Sigmoid colon (tissue), 7 donors: ENCODE data around the gene CC2D1A. TPM values are rescaled to one million over a fixed set of nuclear protein-coding genes. Genes with fewer than 3 reads are reported as not detected.

ENCODE experiments used
- DNase-seq: peaks from one replicate; pipeline ENCODE4 v3.0.0-alpha.2; 2019
- H3K27ac ChIP-seq, 4 donors: fragments of 200-600 bp; sonication (generic); one replicate each; pipeline ENCODE4 v1.5.1; 2016 to 2019; ENCODE audit warnings: mild to moderate bottlenecking in 1 of 4
- H3K27me3 ChIP-seq, 3 donors: fragments of 200-600 bp; sonication (generic); one replicate each; pipeline ENCODE4 v1.5.1; 2019; ENCODE audit warnings: mild to moderate bottlenecking in 1 of 3
- H3K36me3 ChIP-seq, 4 donors: fragments of 200-600 bp; sonication (generic); one replicate each; pipeline ENCODE4 v1.5.1; 2016 to 2019
- H3K4me1 ChIP-seq, 4 donors: fragments of 200-600 bp; sonication (generic); one replicate each; pipeline ENCODE4 v1.5.1; 2017 to 2019
- H3K4me3 ChIP-seq, 4 donors: fragments of 200-600 bp; sonication (generic); one replicate each; pipeline ENCODE4 v1.5.1; 2017 to 2019; ENCODE audit warnings: mild to moderate bottlenecking in 2 of 4, moderate library complexity in 1 of 4
- H3K9me3 ChIP-seq, 4 donors: fragments of 200-600 bp in 3 of 4; sonication (generic) in 3 of 4; one replicate each; pipeline versions ENCODE4 v1.5.1 to v1.6.1; 2013 to 2019
- CTCF ChIP-seq, 4 experiments: fragments of 450-650 bp in 3 of 4; fragments of 200-600 bp in 1 of 4; IDR thresholded peaks; one replicate each; pipeline ENCODE4 v1.5.1; 2016 to 2019; ENCODE audit warnings: antibody characterized with exemption in 4 of 4, mild to moderate bottlenecking in 3 of 4, moderate library complexity in 2 of 4
- EP300 ChIP-seq, 4 donors: sonication (generic); formaldehyde crosslinking; IDR thresholded peaks; one replicate each; pipeline ENCODE4 v1.6.1; 2017; ENCODE audit warnings: antibody characterized with exemption in 4 of 4
- POLR2A ChIP-seq, 2 donors: fragments of 450-650 bp; IDR thresholded peaks; one replicate each; pipeline ENCODE4 v1.6.1; 2016; ENCODE audit warnings: antibody characterized with exemption in 2 of 2, mild to moderate bottlenecking in 2 of 2, moderate library complexity in 2 of 2
- POLR2AphosphoS5 ChIP-seq, 4 donors: sonication (generic); formaldehyde crosslinking; IDR thresholded peaks; one replicate each; pipeline ENCODE4 v1.6.1; 2017; ENCODE audit warnings: antibody characterized with exemption in 4 of 4
- WGBS, 2 donors: extraction: QIAGEN DNeasy Blood & Tissue Kit; methylation state at CpG; one replicate each; pipeline ENCODE4 v1.1.7; 2013; 5-methylcytosine and 5-hydroxymethylcytosine counted together
- intact Hi-C: fragments of 100-400 bp; cut with DNase I; formaldehyde crosslinking; loops from one replicate; pipeline ENCODE4 v1.15.1; 2023
- polyA plus RNA-seq, 3 donors: library from polyadenylated mRNA; stranded (reverse); fragments of 200-250 nt; gene quantifications; one replicate each; pipeline ENCODE4 v1.2.3, GENCODE V29; 2013
- total RNA-seq, 4 donors: library from RNA; depleted of rRNA; stranded (reverse); fragments of >200 nt; gene quantifications; one replicate each; pipeline ENCODE4 v1.1.0, GENCODE V29; 2016
- donor health status: healthy with polysubstance abuse.
- donor health status: Bipolar disorder and iron deficiency.
- donor health status: healthy.

CC2D1A gene
- total and polyA plus RNA-seq, 7 donors, result 15.0 to 88.2 (median 33.5) TPM

GRCh38 chr19:13951043-13951442, 45.0 kb downstream of the CC2D1A start:
- intact Hi-C loops, result loop anchor here (5.0 kb wide), 2 partner anchors 154 to 169 kb away; partner anchors contain the start of gene ZSWIM4
- Histone ChIP-seq H3K36me3 (peaks cover 8 to 17% (median 14%) of the 10 kb centered on the region in 4 donors), H3K4me1 (peaks cover 0 to 21% (median 15%) of the 10 kb centered on the region in 4 donors), H3K4me3 (no peak overlapping the region), H3K27me3 (no peaks in the 10 kb centered on the region), H3K27ac (no peak overlapping the region), H3K9me3 (no peaks in the 10 kb centered on the region)
- 83 to 94% methylated on average over 2 of the region's 2 CpGs for WGBS, 2 donors
- no peak for DNase-seq
- TF ChIP-seq POLR2AphosphoS5 (IDR thresholded peaks at IDR 0.05) (no peak), EP300 (IDR thresholded peaks at IDR 0.05) (no peak), POLR2A (IDR thresholded peaks at IDR 0.05) (no peak), CTCF (IDR thresholded peaks at IDR 0.05) (no peak)

DNA sequence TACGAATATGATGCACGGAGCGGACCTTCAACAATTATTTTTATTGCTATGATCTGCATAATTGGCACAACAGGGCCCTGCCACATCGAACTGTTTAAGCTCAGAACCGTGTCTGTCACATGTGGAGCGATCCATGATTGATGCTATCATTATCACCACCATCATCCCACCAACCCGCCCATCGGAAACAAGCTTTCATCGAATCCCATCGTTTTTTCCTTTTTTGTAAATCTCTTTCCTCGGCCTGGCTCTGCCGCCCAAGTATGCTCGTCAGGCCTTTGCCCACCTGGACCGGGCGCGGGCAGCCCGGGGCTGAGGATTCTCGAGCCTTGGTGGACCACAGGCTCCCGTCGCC, 45.8 kb downstream of the CC2D1A start:
- WGBS, 2 donors, result 8 to 12% methylated on average over 20 of the region's 20 CpGs
- Histone ChIP-seq H3K4me3 (peak overlapping the region; percentile 25 to 96 (median 62)), H3K27me3 (no peaks in the 10 kb centered on the region), H3K36me3 (peaks cover 15 to 25% (median 21%) of the 10 kb centered on the region in 4 donors), H3K27ac (peak overlapping the region in 3 of 4 donors; percentile 18 to 38 (median 37)), H3K4me1 (peaks cover 0 to 21% (median 15%) of the 10 kb centered on the region in 4 donors), H3K9me3 (no peaks in the 10 kb centered on the region)
- intact Hi-C loops, result loop anchor here (1.0 to 5.0 kb wide), 4 partner anchors 55 to 169 kb away; partner anchors contain the start of genes RFX1 and ZSWIM4
- TF ChIP-seq POLR2A (IDR thresholded peaks at IDR 0.05), result no peak
- no peak for TF ChIP-seq EP300 (IDR thresholded peaks at IDR 0.05)
- no peak for TF ChIP-seq CTCF (IDR thresholded peaks at IDR 0.05)
- no peak for TF ChIP-seq POLR2AphosphoS5 (IDR thresholded peaks at IDR 0.05)
- no peak for DNase-seq

- H3K36me3 ChIP-seq, result peaks cover 18 to 30% (median 24%) of the 10 kb centered on the region in 4 donors
- no peaks in the 10 kb centered on the region for H3K9me3 ChIP-seq
- TF ChIP-seq EP300 (IDR thresholded peaks at IDR 0.05) (no peak), POLR2AphosphoS5 (IDR thresholded peaks at IDR 0.05) (peak; percentile 42 to 77 (median 65)), POLR2A (IDR thresholded peaks at IDR 0.05) (peak in 1 of 2 donors; percentile 23), CTCF (IDR thresholded peaks at IDR 0.05) (no peak)
- H3K4me3 ChIP-seq, result peak within 1 kb of the TSS; percentile 89 to 96 (median 92)
- peak; percentile 100 for DNase-seq
- peaks cover 0 to 21% (median 15%) of the 10 kb centered on the region in 4 donors for H3K4me1 ChIP-seq
- H3K27me3 ChIP-seq, result no peaks in the 10 kb centered on the region
- peak within 1 kb of the TSS; percentile 84 to 88 (median 88) for H3K27ac ChIP-seq
- intact Hi-C loops, result loop anchor here (1.0 to 5.0 kb wide), 4 partner anchors 54 to 170 kb away; partner anchors contain the start of genes RFX1 and ZSWIM4
- WGBS, 2 donors, result 1% methylated on average over 65 of the region's 65 CpGs
Observed at GRCh38 chr19:13952154-13952930, 46.3 kb downstream of the CC2D1A start, which contains the start of gene DCAF15. TSS of gene DCAF15 (plus strand) at chr19:13952509. CDS start at chr19:13952513, 4 bp downstream.

- H3K4me3 ChIP-seq, result peak overlapping the region; percentile 89 to 96 (median 92)
- H3K9me3 ChIP-seq, result no peaks in the 10 kb centered on the region
- 1 to 10% methylated on average over 13 of the region's 13 CpGs for WGBS, 2 donors
- DNase-seq, result peak; percentile 66
- H3K27ac ChIP-seq, result peak overlapping the region; percentile 84 to 88 (median 88)
- peaks cover 0 to 21% (median 15%) of the 10 kb centered on the region in 4 donors for H3K4me1 ChIP-seq
- peak in 1 of 2 donors; percentile 25 for TF ChIP-seq POLR2A (IDR thresholded peaks at IDR 0.05)
- no peak for TF ChIP-seq POLR2AphosphoS5 (IDR thresholded peaks at IDR 0.05)
- no peak for TF ChIP-seq EP300 (IDR thresholded peaks at IDR 0.05)
- intact Hi-C loops, result loop anchor here (1.0 to 5.0 kb wide), 4 partner anchors 53 to 171 kb away; partner anchors contain the start of genes RFX1 and ZSWIM4
- no peaks in the 10 kb centered on the region for H3K27me3 ChIP-seq
- peaks cover 18 to 37% (median 28%) of the 10 kb centered on the region in 4 donors for H3K36me3 ChIP-seq
Observed at GRCh38 chr19:13952931-13953531, 47.0 kb downstream of the CC2D1A start.
